Measurements from ENCODE around the gene FMN2. TPM values are rescaled to one million over a fixed set of nuclear protein-coding genes. Genes with fewer than 3 reads are reported as not detected.

Gene FMN2
- total and polyA plus RNA-seq, 9 donors = 0.60 to 10.1 (median 2.5) TPM

GRCh38 chr1:240441669-240442068 is 350.0 kb downstream of the FMN2 start:
- no peak overlapping the region for H3K4me3 ChIP-seq
- H3K36me3 ChIP-seq = no peaks in the 10 kb centered on the region
- H3K9me3 ChIP-seq = no peaks in the 10 kb centered on the region
- intact Hi-C loops (cut with DNase I) = no loop called here
- DNase-seq = no peak
- TF ChIP-seq POLR2A (IDR thresholded peaks at IDR 0.05) (no peak), EP300 (IDR thresholded peaks at IDR 0.05) (no peak), CTCF (IDR thresholded peaks at IDR 0.05) (no peak)
- H3K4me1 ChIP-seq (ENCODE audit: insufficient read depth) = no peaks in the 10 kb centered on the region
- H3K27ac ChIP-seq = no peak overlapping the region
- 94 to 95% (median 94%) methylated on average over 1 of the region's 1 CpG for WGBS, 3 donors
- no peaks in the 10 kb centered on the region for H3K27me3 ChIP-seq

GRCh38 chr1:240445369-240445768 is 353.7 kb downstream of the FMN2 start:
- no peak for DNase-seq
- Histone ChIP-seq H3K4me3 (no peak overlapping the region), H3K27ac (no peak overlapping the region), H3K9me3 (no peaks in the 10 kb centered on the region), H3K27me3 (no peaks in the 10 kb centered on the region), H3K36me3 (no peaks in the 10 kb centered on the region), H3K4me1 (ENCODE audit: insufficient read depth) (no peaks in the 10 kb centered on the region)
- TF ChIP-seq CTCF (IDR thresholded peaks at IDR 0.05) (no peak), EP300 (IDR thresholded peaks at IDR 0.05) (no peak), POLR2A (IDR thresholded peaks at IDR 0.05) (no peak)
- intact Hi-C loops (cut with DNase I) = no loop called here
- 84 to 88% (median 87%) methylated on average over 3 of the region's 3 CpGs for WGBS, 3 donors

- Histone ChIP-seq H3K27ac (no peak overlapping the region), H3K36me3 (no peaks in the 10 kb centered on the region), H3K4me1 (ENCODE audit: insufficient read depth) (no peaks in the 10 kb centered on the region), H3K27me3 (no peaks in the 10 kb centered on the region), H3K9me3 (no peaks in the 10 kb centered on the region), H3K4me3 (no peak overlapping the region)
- TF ChIP-seq POLR2A (IDR thresholded peaks at IDR 0.05) = no peak
- no peak for TF ChIP-seq EP300 (IDR thresholded peaks at IDR 0.05)
- no peak for TF ChIP-seq CTCF (IDR thresholded peaks at IDR 0.05)
- no peak for DNase-seq
- WGBS, 3 donors = 70 to 80% (median 73%) methylated on average over 7 of the region's 7 CpGs
- intact Hi-C loops (cut with DNase I) = no loop called here
Observed at GRCh38 chr1:240455228-240455821, 363.6 kb downstream of the FMN2 start.

- WGBS, 3 donors = 90 to 96% (median 95%) methylated on average over 5 of the region's 5 CpGs
- Histone ChIP-seq H3K9me3 (no peaks in the 10 kb centered on the region), H3K27me3 (no peaks in the 10 kb centered on the region), H3K4me3 (no peak overlapping the region), H3K4me1 (ENCODE audit: insufficient read depth) (no peaks in the 10 kb centered on the region), H3K27ac (no peak overlapping the region), H3K36me3 (no peaks in the 10 kb centered on the region)
- no peak for DNase-seq
- intact Hi-C loops (cut with DNase I) = no loop called here
- TF ChIP-seq POLR2A (IDR thresholded peaks at IDR 0.05) (no peak), EP300 (IDR thresholded peaks at IDR 0.05) (no peak), CTCF (IDR thresholded peaks at IDR 0.05) (no peak)
Observed at GRCh38 chr1:240457203-240457602, 365.5 kb downstream of the FMN2 start.
